PC-3 (cell line): ENCODE measurements around the gene CR1.
"Not testable (repeated sequence)": the region's sequence is repeated elsewhere in the genome, so short reads cannot be mapped to it uniquely, and the experiment has no call there.

Experiments used
- CTCF ChIP-seq: fragments of 300-600 bp; sonication (generic); conservative IDR thresholded peaks from 2 replicates; pipeline ENCODE4 v1.5.1; 2017; ENCODE audit warnings: antibody characterized with exemption, low read depth, mild to moderate bottlenecking, low read length
- EZH2 ChIP-seq: fragments of 300-600 bp; sonication (generic); IDR thresholded peaks from one replicate; pipeline ENCODE4 v1.6.1; 2017; ENCODE audit warnings: antibody characterized with exemption, mild to moderate bottlenecking, low read length; ENCODE audit not compliant: unreplicated experiment
- EZH2phosphoT487 ChIP-seq: fragments of 300-600 bp; sonication (generic); IDR thresholded peaks from 2 replicates; pipeline ENCODE4 v1.6.1; 2018; ENCODE audit warnings: mild to moderate bottlenecking, antibody characterized with exemption, low read length, borderline replicate concordance

DNA sequence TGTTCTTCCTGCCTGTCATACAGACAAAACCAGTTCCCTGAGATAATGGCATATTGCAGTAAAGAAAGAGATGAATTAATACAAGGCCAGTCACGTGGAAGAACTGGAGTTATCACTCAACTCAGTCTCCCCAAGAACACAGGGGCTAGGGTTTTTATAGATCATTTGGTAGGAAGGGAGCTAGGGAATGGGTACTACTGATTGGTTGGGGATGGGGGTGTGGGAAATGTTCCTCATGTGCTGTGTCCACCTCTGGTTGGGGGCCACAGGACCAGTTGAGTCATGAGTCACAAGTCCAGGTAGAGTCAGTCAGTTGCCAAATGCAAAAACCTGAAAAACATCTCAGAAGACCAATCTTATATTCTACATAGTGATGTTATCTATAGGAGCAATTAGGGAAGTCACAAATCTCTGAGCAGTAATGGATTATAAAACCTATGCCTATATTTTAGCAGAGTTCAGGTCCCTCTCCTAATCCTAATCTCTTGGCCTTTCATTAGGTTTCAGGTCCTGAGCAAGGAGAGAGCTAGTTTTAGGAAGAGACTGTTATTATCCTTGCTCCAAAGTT is 129.6 kb downstream of the CR1 start:
- not testable (repeated sequence) for TF ChIP-seq CTCF, EZH2phosphoT487, EZH2
